ENCODE measurements around the gene SNX5. TPM values are rescaled to one million over a fixed set of nuclear protein-coding genes. Genes with fewer than 3 reads are reported as not detected.

The SNX5 gene
- total RNA-seq, 1 experiment from 2014 or later: 90.8 TPM

DNA sequence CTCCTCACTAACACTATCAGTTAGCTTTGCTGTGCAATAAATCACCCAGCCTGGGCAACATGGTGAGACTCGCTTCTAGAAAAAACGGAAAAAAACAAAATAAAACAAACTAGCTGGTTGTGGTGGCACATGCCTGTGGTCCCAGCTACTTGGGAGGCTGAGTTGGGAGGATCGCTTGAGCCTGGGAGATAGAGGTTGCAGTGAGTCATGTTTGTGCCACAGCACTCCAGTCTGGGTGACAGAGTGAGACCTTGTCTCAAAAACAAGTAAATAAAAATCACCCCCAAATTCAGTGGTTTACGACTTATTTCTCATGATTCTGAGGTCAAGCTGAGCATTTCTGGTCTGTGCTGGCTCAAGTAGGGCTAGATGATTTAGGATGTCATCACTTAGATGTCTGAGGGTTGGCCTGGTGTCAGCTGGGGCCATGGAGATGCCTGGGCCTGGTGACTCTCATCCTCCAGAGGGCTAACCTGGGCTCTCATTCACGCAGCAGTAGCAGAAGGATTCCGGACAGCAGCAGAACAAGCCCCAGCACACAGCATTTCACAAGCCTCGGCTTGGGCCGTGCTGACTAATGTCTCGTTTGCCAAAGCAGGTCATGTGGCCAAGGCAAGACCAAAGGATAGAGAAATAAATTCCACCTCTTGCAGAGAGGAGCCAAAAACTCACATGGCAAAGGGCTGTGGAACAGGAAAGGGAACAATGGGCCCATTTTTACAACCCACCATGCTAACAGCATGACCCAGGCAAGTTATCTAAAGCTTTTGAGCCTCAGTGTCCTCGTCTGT is 32.7 kb upstream of the SNX5 start:
- Histone ChIP-seq H3K9me3 (ENCODE audit: control insufficient read depth, insufficient read depth, low read depth, low read length) (no peaks in the 10 kb centered on the region), H3K4me3 (ENCODE audit: low read depth in 2 of 2, low read length in 2 of 2) (no peak overlapping the region), H3K27ac (ENCODE audit: low read length) (no peak overlapping the region), H3K27me3 (ENCODE audit: control insufficient read depth, insufficient read depth, low read length) (no peaks in the 10 kb centered on the region), H3K4me1 (ENCODE audit: control insufficient read depth, insufficient read depth, low read length) (no peaks in the 10 kb centered on the region; the same call in 1 of the 2 replicates), H3K36me3 (ENCODE audit: control insufficient read depth, insufficient read depth, low read length) (no peaks in the 10 kb centered on the region)
- intact Hi-C loops (cut with micrococcal nuclease; ENCODE audit: unreplicated experiment) (no loop called here), in situ Hi-C loops (cut with HindIII; ENCODE audit: low pct_unique_long_range_greater_than_20kb, low sequenced_read_pairs) (no loop called here)
- ATAC-seq (peak; percentile 57), DNase-seq (ENCODE audit: low read depth, low spot score) (no peak)
- ChIA-PET CTCF (interaction anchor here (0.6 kb wide), 1 partner anchor 25 kb away, joined by 6 read pairs; no protein-coding TSS in a partner anchor), POLR2A (no interaction called here)
- no peak for TF ChIP-seq SIN3A (IDR thresholded peaks at IDR 0.05; ENCODE audit: borderline replicate concordance, insufficient read depth, low read depth, low read length)
- TF ChIP-seq POLR2AphosphoS5 (IDR thresholded peaks at IDR 0.05; ENCODE audit: low read depth, low read length): no peak
- TF ChIP-seq TCF7L2 (IDR thresholded peaks at IDR 0.05; ENCODE audit: low read depth, low read length): no peak
- no TSS peak for BruUV-seq (replicated peaks)

DNA sequence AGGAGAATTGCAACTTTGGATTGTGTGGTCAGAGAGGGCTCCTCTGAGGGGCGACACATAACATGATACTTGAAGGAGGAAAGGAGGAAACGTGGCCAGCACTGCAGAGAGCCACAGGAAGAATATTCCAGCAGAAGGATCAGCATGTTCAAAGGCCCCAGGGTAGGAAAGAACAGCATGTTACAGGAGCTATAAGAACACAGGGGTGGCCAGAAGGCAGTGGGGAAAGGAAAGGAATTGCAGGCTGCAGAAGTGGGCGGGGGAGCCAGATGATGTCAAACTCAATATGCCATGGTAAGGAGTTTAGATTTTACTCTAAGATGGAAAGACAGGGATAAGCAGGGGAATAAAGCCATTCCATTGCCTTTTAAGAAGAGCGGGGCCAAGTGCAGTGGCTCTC is 31.0 kb upstream of the SNX5 start:
- in situ Hi-C loops (cut with HindIII; ENCODE audit: low pct_unique_long_range_greater_than_20kb, low sequenced_read_pairs): no loop called here
- ATAC-seq: no peak
- POLR2A ChIA-PET: no interaction called here

More for the DNA sequence above, 31.0 kb upstream of the SNX5 start:
- Histone ChIP-seq H3K4me1 (ENCODE audit: control insufficient read depth, insufficient read depth, low read length) (no peaks in the 10 kb centered on the region; the same call in 1 of the 2 replicates), H3K4me3 (ENCODE audit: low read depth in 2 of 2, low read length in 2 of 2) (no peak overlapping the region), H3K27me3 (ENCODE audit: control insufficient read depth, insufficient read depth, low read length) (no peaks in the 10 kb centered on the region), H3K27ac (ENCODE audit: low read length) (no peak overlapping the region), H3K36me3 (ENCODE audit: control insufficient read depth, insufficient read depth, low read length) (no peaks in the 10 kb centered on the region), H3K9me3 (ENCODE audit: control insufficient read depth, insufficient read depth, low read depth, low read length) (no peaks in the 10 kb centered on the region)
- TF ChIP-seq TCF7L2 (IDR thresholded peaks at IDR 0.05; ENCODE audit: low read depth, low read length) (no peak), POLR2AphosphoS5 (IDR thresholded peaks at IDR 0.05; ENCODE audit: low read depth, low read length) (no peak), SIN3A (IDR thresholded peaks at IDR 0.05; ENCODE audit: borderline replicate concordance, insufficient read depth, low read depth, low read length) (no peak)
- TF ChIP-seq, protein P1, sequence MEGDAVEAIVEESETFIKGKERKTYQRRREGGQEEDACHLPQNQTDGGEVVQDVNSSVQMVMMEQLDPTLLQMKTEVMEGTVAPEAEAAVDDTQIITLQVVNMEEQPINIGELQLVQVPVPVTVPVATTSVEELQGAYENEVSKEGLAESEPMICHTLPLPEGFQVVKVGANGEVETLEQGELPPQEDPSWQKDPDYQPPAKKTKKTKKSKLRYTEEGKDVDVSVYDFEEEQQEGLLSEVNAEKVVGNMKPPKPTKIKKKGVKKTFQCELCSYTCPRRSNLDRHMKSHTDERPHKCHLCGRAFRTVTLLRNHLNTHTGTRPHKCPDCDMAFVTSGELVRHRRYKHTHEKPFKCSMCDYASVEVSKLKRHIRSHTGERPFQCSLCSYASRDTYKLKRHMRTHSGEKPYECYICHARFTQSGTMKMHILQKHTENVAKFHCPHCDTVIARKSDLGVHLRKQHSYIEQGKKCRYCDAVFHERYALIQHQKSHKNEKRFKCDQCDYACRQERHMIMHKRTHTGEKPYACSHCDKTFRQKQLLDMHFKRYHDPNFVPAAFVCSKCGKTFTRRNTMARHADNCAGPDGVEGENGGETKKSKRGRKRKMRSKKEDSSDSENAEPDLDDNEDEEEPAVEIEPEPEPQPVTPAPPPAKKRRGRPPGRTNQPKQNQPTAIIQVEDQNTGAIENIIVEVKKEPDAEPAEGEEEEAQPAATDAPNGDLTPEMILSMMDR (IDR thresholded peaks at IDR 0.05): no peak
- TF ChIP-seq, protein P2, sequence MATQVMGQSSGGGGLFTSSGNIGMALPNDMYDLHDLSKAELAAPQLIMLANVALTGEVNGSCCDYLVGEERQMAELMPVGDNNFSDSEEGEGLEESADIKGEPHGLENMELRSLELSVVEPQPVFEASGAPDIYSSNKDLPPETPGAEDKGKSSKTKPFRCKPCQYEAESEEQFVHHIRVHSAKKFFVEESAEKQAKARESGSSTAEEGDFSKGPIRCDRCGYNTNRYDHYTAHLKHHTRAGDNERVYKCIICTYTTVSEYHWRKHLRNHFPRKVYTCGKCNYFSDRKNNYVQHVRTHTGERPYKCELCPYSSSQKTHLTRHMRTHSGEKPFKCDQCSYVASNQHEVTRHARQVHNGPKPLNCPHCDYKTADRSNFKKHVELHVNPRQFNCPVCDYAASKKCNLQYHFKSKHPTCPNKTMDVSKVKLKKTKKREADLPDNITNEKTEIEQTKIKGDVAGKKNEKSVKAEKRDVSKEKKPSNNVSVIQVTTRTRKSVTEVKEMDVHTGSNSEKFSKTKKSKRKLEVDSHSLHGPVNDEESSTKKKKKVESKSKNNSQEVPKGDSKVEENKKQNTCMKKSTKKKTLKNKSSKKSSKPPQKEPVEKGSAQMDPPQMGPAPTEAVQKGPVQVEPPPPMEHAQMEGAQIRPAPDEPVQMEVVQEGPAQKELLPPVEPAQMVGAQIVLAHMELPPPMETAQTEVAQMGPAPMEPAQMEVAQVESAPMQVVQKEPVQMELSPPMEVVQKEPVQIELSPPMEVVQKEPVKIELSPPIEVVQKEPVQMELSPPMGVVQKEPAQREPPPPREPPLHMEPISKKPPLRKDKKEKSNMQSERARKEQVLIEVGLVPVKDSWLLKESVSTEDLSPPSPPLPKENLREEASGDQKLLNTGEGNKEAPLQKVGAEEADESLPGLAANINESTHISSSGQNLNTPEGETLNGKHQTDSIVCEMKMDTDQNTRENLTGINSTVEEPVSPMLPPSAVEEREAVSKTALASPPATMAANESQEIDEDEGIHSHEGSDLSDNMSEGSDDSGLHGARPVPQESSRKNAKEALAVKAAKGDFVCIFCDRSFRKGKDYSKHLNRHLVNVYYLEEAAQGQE (IDR thresholded peaks at IDR 0.05; ENCODE audit: insufficient read depth in 1 of 2, low read depth in 2 of 2, low read length in 1 of 2): no peak
- intact Hi-C loops (cut with micrococcal nuclease; ENCODE audit: unreplicated experiment): loop anchor here (10.0 kb wide), 1 partner anchor 495 kb away; no protein-coding TSS in a partner anchor
- CTCF ChIA-PET: no interaction called here
- no TSS peak for BruUV-seq (replicated peaks)
- DNase-seq (ENCODE audit: low read depth, low spot score): no peak
